ENCODE results near the gene PLXNA1. TPM values are rescaled to one million over a fixed set of nuclear protein-coding genes. Genes with fewer than 3 reads are reported as not detected.

PLXNA1 gene
- total RNA-seq, 4 donors from 2014 or later, result 6.7 to 38.2 (median 16.9) TPM

- H3K9me3 ChIP-seq, result no peaks in the 10 kb centered on the region
- H3K4me3 ChIP-seq, result no peak overlapping the region
- TF ChIP-seq POLR2A (IDR thresholded peaks at IDR 0.05), result no peak
- TF ChIP-seq CTCF (IDR thresholded peaks at IDR 0.05), result no peak
- intact Hi-C loops (cut with DNase I; ENCODE audit: low total_unique reads), result no loop called here
- H3K27ac ChIP-seq, result no peak overlapping the region
- H3K4me1 ChIP-seq, result no peaks in the 10 kb centered on the region
- DNase-seq, result no peak
- no peaks in the 10 kb centered on the region for H3K27me3 ChIP-seq
- H3K36me3 ChIP-seq, result no peaks in the 10 kb centered on the region
These were observed 46.1 kb downstream of the PLXNA1 start for GRCh38 chr3:127028781-127029657.

- no peak for TF ChIP-seq POLR2A (IDR thresholded peaks at IDR 0.05)
- no peak for TF ChIP-seq CTCF (IDR thresholded peaks at IDR 0.05)
- H3K4me3 ChIP-seq, result no peak overlapping the region
- H3K27me3 ChIP-seq, result no peaks in the 10 kb centered on the region
- H3K4me1 ChIP-seq, result no peaks in the 10 kb centered on the region
- H3K36me3 ChIP-seq, result no peaks in the 10 kb centered on the region
- intact Hi-C loops (cut with DNase I; ENCODE audit: low total_unique reads), result no loop called here
- H3K27ac ChIP-seq, result no peak overlapping the region
- DNase-seq, result no peak
- no peaks in the 10 kb centered on the region for H3K9me3 ChIP-seq
These were observed 47.0 kb downstream of the PLXNA1 start for GRCh38 chr3:127029658-127030507.

- intact Hi-C loops (cut with DNase I; ENCODE audit: low total_unique reads), result no loop called here
- Histone ChIP-seq H3K4me3 (no peak overlapping the region), H3K27ac (no peak overlapping the region), H3K4me1 (no peaks in the 10 kb centered on the region), H3K9me3 (no peaks in the 10 kb centered on the region), H3K27me3 (no peaks in the 10 kb centered on the region), H3K36me3 (no peaks in the 10 kb centered on the region)
- no peak for TF ChIP-seq CTCF (IDR thresholded peaks at IDR 0.05)
- no peak for DNase-seq
These were observed 47.8 kb downstream of the PLXNA1 start for GRCh38 chr3:127030508-127031412.

GRCh38 chr3:127031413-127031810, 48.5 kb downstream of the PLXNA1 start:
- no peaks in the 10 kb centered on the region for H3K36me3 ChIP-seq
- TF ChIP-seq CTCF (IDR thresholded peaks at IDR 0.05) (no peak), POLR2A (IDR thresholded peaks at IDR 0.05) (no peak)
- no peak for DNase-seq
- H3K27me3 ChIP-seq, result no peaks in the 10 kb centered on the region
- no peaks in the 10 kb centered on the region for H3K9me3 ChIP-seq
- H3K4me1 ChIP-seq, result no peaks in the 10 kb centered on the region
- H3K27ac ChIP-seq, result no peak overlapping the region
- intact Hi-C loops (cut with DNase I; ENCODE audit: low total_unique reads), result no loop called here
- no peak overlapping the region for H3K4me3 ChIP-seq

Data from uterus (tissue), 4 donors.